PC-3 (cell line): ENCODE measurements around the gene METTL24. TPM values are rescaled to one million over a fixed set of nuclear protein-coding genes. Genes with fewer than 3 reads are reported as not detected.
"Not testable (repeated sequence)": the region's sequence is repeated elsewhere in the genome, so short reads cannot be mapped to it uniquely, and the experiment has no call there.

Experiments used
- ATAC-seq: fragments of 200-7000 bp; cut with Tn5 transposase; 2 replicates; pipeline ENCODE4 v1.9.1; 2020; ENCODE audit warnings: mild to moderate bottlenecking, moderate library complexity
- BruUV-seq: library from RNA; stranded (reverse); fragments of 400-500 nt; replicated peaks from 2 replicates; lab custom pipeline; 2021; lab: Mats Ljungman, UMichigan
- CTCF ChIA-PET: fragments of 300-600 bp; sonication (Branson Sonifier 250); formaldehyde crosslinking; loops from one replicate; lab custom pipeline; 2022; ENCODE audit warnings: antibody characterized with exemption; lab: Charles Lee
- POLR2A ChIA-PET: fragments of 300-600 bp; sonication (Branson Sonifier 250); formaldehyde crosslinking; loops from one replicate; lab custom pipeline; 2022; ENCODE audit warnings: antibody characterized with exemption; ENCODE audit not compliant: unreplicated experiment; lab: Charles Lee
- DNase-seq: peaks from one replicate; pipeline ENCODE4 v3.0.0-alpha.2; 2015
- H2AFZ ChIP-seq: fragments of 300-600 bp; sonication (generic); 2 replicates; pipeline ENCODE4 v1.6.0; 2016; ENCODE audit warnings: antibody characterized with exemption, low read length
- H3F3A ChIP-seq: fragments of 300-600 bp; sonication (generic); one replicate; pipeline ENCODE4 v1.6.0; 2017; ENCODE audit warnings: antibody characterized with exemption, low read length, control low read depth, mild to moderate bottlenecking; ENCODE audit not compliant: unreplicated experiment
- H3K27ac ChIP-seq: fragments of 300-600 bp; sonication (generic); 2 replicates; pipeline ENCODE4 v1.5.1; 2016; ENCODE audit warnings: mild to moderate bottlenecking, low read length
- H3K27me3 ChIP-seq: fragments of 300-600 bp; sonication (generic); 2 replicates; pipeline ENCODE4 v1.6.1; 2016; ENCODE audit warnings: low read length, mixed read lengths
- H3K36me3 ChIP-seq: fragments of 300-600 bp; sonication (generic); 2 replicates; pipeline ENCODE4 v1.6.1; 2016; ENCODE audit warnings: low read depth, mixed run types, low read length, mixed read lengths
- H3K4me1 ChIP-seq: fragments of 300-600 bp; sonication (generic); 2 replicates; pipeline ENCODE4 v1.5.1; 2016; ENCODE audit warnings: low read length; ENCODE audit not compliant: insufficient read depth
- H3K4me2 ChIP-seq: fragments of 300-600 bp; sonication (generic); 2 replicates; pipeline ENCODE4 v1.6.0; 2016; ENCODE audit warnings: low read length
- H3K4me3 ChIP-seq: fragments of 300-600 bp; sonication (generic); 2 replicates; pipeline ENCODE4 v1.5.1; 2016; ENCODE audit warnings: mild to moderate bottlenecking, low read length, mixed read lengths
- H3K79me2 ChIP-seq: fragments of 300-600 bp; sonication (generic); 2 replicates; pipeline ENCODE4 v1.6.1; 2017; ENCODE audit warnings: low read length, mixed read lengths
- H3K9ac ChIP-seq: fragments of 300-600 bp; sonication (generic); 2 replicates; pipeline ENCODE4 v1.6.0; 2016; ENCODE audit warnings: mild to moderate bottlenecking, low read length
- H3K9me2 ChIP-seq: fragments of 300-600 bp; sonication (generic); replicated peaks from 2 replicates; pipeline ENCODE4 v1.6.1; 2016; ENCODE audit warnings: mixed run types, low read length, mixed read lengths
- H3K9me3 ChIP-seq: fragments of 300-600 bp; sonication (generic); 2 replicates; pipeline ENCODE4 v1.6.1; 2016; ENCODE audit warnings: low read length, mixed read lengths
- H4K20me1 ChIP-seq: fragments of 300-600 bp; sonication (generic); 2 replicates; pipeline ENCODE4 v1.6.1; 2016; ENCODE audit warnings: low read length, mixed read lengths
- CTCF ChIP-seq: fragments of 300-600 bp; sonication (generic); conservative IDR thresholded peaks from 2 replicates; pipeline ENCODE4 v1.5.1; 2017; ENCODE audit warnings: antibody characterized with exemption, low read depth, mild to moderate bottlenecking, low read length
- EZH2 ChIP-seq: fragments of 300-600 bp; sonication (generic); IDR thresholded peaks from one replicate; pipeline ENCODE4 v1.6.1; 2017; ENCODE audit warnings: antibody characterized with exemption, mild to moderate bottlenecking, low read length; ENCODE audit not compliant: unreplicated experiment
- EZH2phosphoT487 ChIP-seq: fragments of 300-600 bp; sonication (generic); IDR thresholded peaks from 2 replicates; pipeline ENCODE4 v1.6.1; 2018; ENCODE audit warnings: mild to moderate bottlenecking, antibody characterized with exemption, low read length, borderline replicate concordance
- intact Hi-C: fragments of 100-400 bp; cut with micrococcal nuclease; formaldehyde crosslinking; loops from 2 replicates; pipeline ENCODE4 v1.9.0; 2023
- total RNA-seq: library from RNA; depleted of rRNA; stranded (reverse); fragments of >200 nt; gene quantifications from 2 replicates; pipeline ENCODE4 v1.2.3, GENCODE V29; 2014

METTL24 gene
- total RNA-seq, 1 experiment from 2014 or later: not detected

GRCh38 chr6:110284855-110285254 lies 73.3 kb downstream of the METTL24 start:
- no peak overlapping the region for H3K4me3 ChIP-seq
- H3K27me3 ChIP-seq: peaks cover 71% of the 10 kb centered on the region
- H3K36me3 ChIP-seq: no peaks in the 10 kb centered on the region
- ChIA-PET CTCF (no interaction called here), POLR2A (no interaction called here)
- no peak for ATAC-seq
- no peak overlapping the region for H3K4me2 ChIP-seq
- no peaks in the 10 kb centered on the region for H3F3A ChIP-seq
- no peak overlapping the region for H2AFZ ChIP-seq
- intact Hi-C loops: no loop called here
- no peaks in the 10 kb centered on the region for H3K79me2 ChIP-seq
- no peak for DNase-seq
- no peaks in the 10 kb centered on the region for H3K9me3 ChIP-seq
- H3K4me1 ChIP-seq: no peaks in the 10 kb centered on the region
- no TSS peak for BruUV-seq
- no peak overlapping the region for H3K27ac ChIP-seq
- no peak for TF ChIP-seq EZH2
- no peak for TF ChIP-seq EZH2phosphoT487
- no peak overlapping the region for H3K9ac ChIP-seq
- H4K20me1 ChIP-seq: no peaks in the 10 kb centered on the region
- H3K9me2 ChIP-seq: no peaks in the 10 kb centered on the region

GRCh38 chr6:110283657-110284056 lies 74.5 kb downstream of the METTL24 start:
- Histone ChIP-seq H3K9me3 (no peaks in the 10 kb centered on the region), H3K4me1 (no peaks in the 10 kb centered on the region), H3F3A (no peaks in the 10 kb centered on the region), H3K79me2 (no peaks in the 10 kb centered on the region), H3K4me2 (no peak overlapping the region), H3K36me3 (no peaks in the 10 kb centered on the region), H3K4me3 (no peak overlapping the region), H3K27me3 (peaks cover 69% of the 10 kb centered on the region), H3K9ac (no peak overlapping the region), H3K9me2 (no peaks in the 10 kb centered on the region), H3K27ac (no peak overlapping the region), H4K20me1 (no peaks in the 10 kb centered on the region), H2AFZ (no peak overlapping the region)
- no peak for DNase-seq
- no peak for ATAC-seq
- intact Hi-C loops: no loop called here
- TF ChIP-seq EZH2phosphoT487: no peak
- no peak for TF ChIP-seq EZH2
- TF ChIP-seq CTCF: no peak
- ChIA-PET CTCF (no interaction called here), POLR2A (no interaction called here)
- no TSS peak for BruUV-seq

GRCh38 chr6:110282412-110282811 lies 75.7 kb downstream of the METTL24 start:
- Histone ChIP-seq H3K9ac (no peak overlapping the region), H3K79me2 (no peaks in the 10 kb centered on the region), H4K20me1 (no peaks in the 10 kb centered on the region), H3F3A (no peaks in the 10 kb centered on the region), H3K4me2 (no peak overlapping the region), H3K27ac (no peak overlapping the region), H3K9me2 (no peaks in the 10 kb centered on the region), H3K27me3 (peaks cover 66% of the 10 kb centered on the region), H3K4me1 (no peaks in the 10 kb centered on the region), H3K4me3 (no peak overlapping the region), H3K9me3 (no peaks in the 10 kb centered on the region), H2AFZ (no peak overlapping the region), H3K36me3 (no peaks in the 10 kb centered on the region)
- TF ChIP-seq EZH2: no peak
- ChIA-PET CTCF (no interaction called here), POLR2A (no interaction called here)
- DNase-seq (no peak), ATAC-seq (no peak)
- BruUV-seq: no TSS peak
- intact Hi-C loops: no loop called here

GRCh38 chr6:110277100-110277665 lies 81.0 kb downstream of the METTL24 start:
- TF ChIP-seq EZH2 (no peak), CTCF (no peak), EZH2phosphoT487 (no peak)
- ATAC-seq (no peak), DNase-seq (no peak)
- no peak overlapping the region for H3K4me2 ChIP-seq
- ChIA-PET POLR2A (no interaction called here), CTCF (no interaction called here)
- H3K36me3 ChIP-seq: no peaks in the 10 kb centered on the region
- no peaks in the 10 kb centered on the region for H3K9me3 ChIP-seq
- no peak overlapping the region for H3K9ac ChIP-seq
- no peak overlapping the region for H3K27ac ChIP-seq
- H3K4me3 ChIP-seq: no peak overlapping the region
- BruUV-seq: no TSS peak
- intact Hi-C loops: no loop called here
- H3K27me3 ChIP-seq: peaks cover 24% of the 10 kb centered on the region
- H3F3A ChIP-seq: no peaks in the 10 kb centered on the region
- H2AFZ ChIP-seq: no peak overlapping the region
- no peaks in the 10 kb centered on the region for H3K79me2 ChIP-seq
- H4K20me1 ChIP-seq: no peaks in the 10 kb centered on the region
- H3K4me1 ChIP-seq: no peaks in the 10 kb centered on the region
- no peaks in the 10 kb centered on the region for H3K9me2 ChIP-seq

GRCh38 chr6:110272781-110273180 lies 85.4 kb downstream of the METTL24 start:
- CTCF ChIA-PET, BruUV-seq, ATAC-seq: not testable (repeated sequence)

More at GRCh38 chr6:110272781-110273180, 85.4 kb downstream of the METTL24 start:
- H3K79me2 ChIP-seq, POLR2A ChIA-PET, H3F3A ChIP-seq, H3K4me2 ChIP-seq, H3K4me3 ChIP-seq, DNase-seq, H3K9me3 ChIP-seq, H3K9ac ChIP-seq, H3K4me1 ChIP-seq, H2AFZ ChIP-seq, H4K20me1 ChIP-seq, intact Hi-C loops, H3K27ac ChIP-seq, H3K9me2 ChIP-seq, H3K36me3 ChIP-seq: not testable (repeated sequence)
- peaks cover 13% of the 10 kb centered on the region for H3K27me3 ChIP-seq
